H9 (cell line): ENCODE data around the gene GASK1B. TPM values are rescaled to one million over a fixed set of nuclear protein-coding genes. Genes with fewer than 3 reads are reported as not detected.

ENCODE experiments used
- DNase-seq: peaks from one replicate; pipeline ENCODE4 v3.0.0-alpha.2; 2017
- H2AFZ ChIP-seq: one replicate; pipeline ENCODE4 v1.6.1; 2013; ENCODE audit warnings: mild to moderate bottlenecking, low read length, control low read depth, moderate library complexity
- H2AK5ac ChIP-seq: 2 replicates; pipeline ENCODE4 v1.6.1; 2013; ENCODE audit warnings: low read length, control low read depth, mixed read lengths; ENCODE audit not compliant: insufficient read length
- H2BK120ac ChIP-seq: one replicate; pipeline ENCODE4 v1.6.1; 2013; ENCODE audit warnings: low read depth, mild to moderate bottlenecking, low read length, control low read depth, inconsistent platforms; ENCODE audit not compliant: poor library complexity, severe bottlenecking
- H2BK12ac ChIP-seq: 2 replicates; pipeline ENCODE4 v1.6.1; 2013; ENCODE audit warnings: low read length, control low read depth, mixed read lengths, low read depth; ENCODE audit not compliant: insufficient read length
- H2BK15ac ChIP-seq: 2 replicates; pipeline ENCODE4 v1.6.1; 2013; ENCODE audit warnings: low read depth, low read length, control low read depth
- H2BK20ac ChIP-seq: one replicate; pipeline ENCODE4 v1.6.1; 2013; ENCODE audit warnings: low read depth, mild to moderate bottlenecking, low read length, control low read depth, inconsistent platforms; ENCODE audit not compliant: poor library complexity, severe bottlenecking
- H2BK5ac ChIP-seq: 2 replicates; pipeline ENCODE4 v1.6.1; 2013; ENCODE audit warnings: low read length, control low read depth, mixed read lengths; ENCODE audit not compliant: insufficient read length
- H3K14ac ChIP-seq: 2 replicates; pipeline ENCODE4 v1.6.1; 2013; ENCODE audit warnings: low read length, control low read depth; ENCODE audit not compliant: insufficient read depth
- H3K18ac ChIP-seq: 2 replicates; pipeline ENCODE4 v1.6.1; 2013; ENCODE audit warnings: low read depth, mild to moderate bottlenecking, mixed read lengths, low read length, control low read depth; ENCODE audit not compliant: insufficient read length
- H3K23ac ChIP-seq: 2 replicates; pipeline ENCODE4 v1.6.1; 2013; ENCODE audit warnings: low read length, control low read depth, mixed read lengths, low read depth; ENCODE audit not compliant: insufficient read length
- H3K23me2 ChIP-seq: 2 replicates; pipeline ENCODE4 v1.6.1; 2013; ENCODE audit warnings: low read depth, mild to moderate bottlenecking, mixed read lengths, low read length, control low read depth; ENCODE audit not compliant: insufficient read length, poor library complexity, severe bottlenecking
- H3K27ac ChIP-seq: 2 replicates; pipeline ENCODE4 v1.5.1; 2013; ENCODE audit warnings: low read length, control low read depth, mixed read lengths, low read depth; ENCODE audit not compliant: insufficient read length
- H3K27me3 ChIP-seq: 2 replicates; pipeline ENCODE4 v1.6.1; 2013; ENCODE audit warnings: low read length, control low read depth, inconsistent platforms; ENCODE audit not compliant: insufficient read depth
- H3K4ac ChIP-seq: 2 replicates; pipeline ENCODE4 v1.6.1; 2013; ENCODE audit warnings: low read depth, mild to moderate bottlenecking, control low read depth, inconsistent platforms, low read length, moderate library complexity
- H3K4me1 ChIP-seq: 2 replicates; pipeline ENCODE4 v1.6.1; 2013; ENCODE audit warnings: low read length, control low read depth, inconsistent platforms; ENCODE audit not compliant: insufficient read depth
- H3K4me2 ChIP-seq: 2 replicates; pipeline ENCODE4 v1.6.1; 2013; ENCODE audit warnings: low read length, control low read depth, mixed read lengths; ENCODE audit not compliant: insufficient read length, insufficient read depth
- H3K56ac ChIP-seq: 2 replicates; pipeline ENCODE4 v1.6.1; 2013; ENCODE audit warnings: low read depth, mild to moderate bottlenecking, mixed read lengths, low read length, control low read depth; ENCODE audit not compliant: insufficient read length
- H3K79me1 ChIP-seq: 2 replicates; pipeline ENCODE4 v1.6.1; 2013; ENCODE audit warnings: low read depth, mild to moderate bottlenecking, moderate library complexity, low read length, control low read depth, inconsistent platforms; ENCODE audit not compliant: insufficient read depth, poor library complexity, severe bottlenecking
- H3K79me2 ChIP-seq: 2 replicates; pipeline ENCODE4 v1.6.1; 2013; ENCODE audit warnings: low read length, control low read depth, inconsistent platforms; ENCODE audit not compliant: insufficient read depth
- H3K9ac ChIP-seq: 2 replicates; pipeline ENCODE4 v1.6.1; 2013; ENCODE audit warnings: low read length, control low read depth, mixed read lengths; ENCODE audit not compliant: insufficient read length; ENCODE audit errors: extremely low read depth
- H3K9me3 ChIP-seq: one replicate; pipeline ENCODE4 v1.6.1; 2013; ENCODE audit warnings: low read depth, low read length, inconsistent platforms; ENCODE audit not compliant: control insufficient read depth
- H3T11ph ChIP-seq: one replicate; pipeline ENCODE4 v1.6.1; 2013; ENCODE audit warnings: mild to moderate bottlenecking, low read length, control low read depth, inconsistent platforms
- H4K20me1 ChIP-seq: one replicate; pipeline ENCODE4 v1.6.1; 2013; ENCODE audit not compliant: control insufficient read depth, insufficient read length, insufficient read depth
- H4K5ac ChIP-seq: 2 replicates; pipeline ENCODE4 v1.6.1; 2013; ENCODE audit warnings: low read depth, mild to moderate bottlenecking, mixed read lengths, low read length, control low read depth; ENCODE audit not compliant: insufficient read length
- H4K8ac ChIP-seq: replicated peaks from 2 replicates; pipeline ENCODE4 v1.6.1; 2013; ENCODE audit warnings: low read length, control low read depth, mixed read lengths, low read depth; ENCODE audit not compliant: insufficient read length
- H4K91ac ChIP-seq: 2 replicates; pipeline ENCODE4 v1.6.1; 2013; ENCODE audit warnings: low read depth, mild to moderate bottlenecking, moderate library complexity, mixed read lengths, low read length, control low read depth; ENCODE audit not compliant: insufficient read length
- H3K27ac Mint-ChIP-seq, 3 experiments: 2 replicates in 2 of 3; 3 replicates in 1 of 3; pipeline ENCODE4 v1.8.0; 2020 to 2021; ENCODE audit warnings: mixed read lengths in 3 of 3, mild to moderate bottlenecking in 1 of 3, moderate library complexity in 1 of 3
- H3K27me3 Mint-ChIP-seq: 2 replicates; pipeline ENCODE4 v1.8.0; 2021; ENCODE audit warnings: low read depth, mild to moderate bottlenecking, moderate library complexity, mixed read lengths
- H3K36me3 Mint-ChIP-seq, 3 experiments: 2 replicates in 2 of 3; 3 replicates in 1 of 3; pipeline ENCODE4 v1.8.0; 2020 to 2021; ENCODE audit warnings: low read depth in 3 of 3, mixed read lengths in 3 of 3; ENCODE audit not compliant: insufficient read depth in 1 of 3
- H3K4me1 Mint-ChIP-seq, 2 experiments: 2 replicates each; pipeline ENCODE4 v1.8.0; 2020; ENCODE audit warnings: mixed read lengths in 2 of 2
- H3K4me3 Mint-ChIP-seq, 2 experiments: 2 replicates in 1 of 2; 3 replicates in 1 of 2; pipeline ENCODE4 v1.8.0; 2020 to 2021; ENCODE audit warnings: mild to moderate bottlenecking in 2 of 2, mixed read lengths in 2 of 2, moderate library complexity in 1 of 2
- H3K9me3 Mint-ChIP-seq, 2 experiments: 2 replicates in 1 of 2; 3 replicates in 1 of 2; pipeline ENCODE4 v1.8.0; 2020; ENCODE audit warnings: mild to moderate bottlenecking in 2 of 2, mixed read lengths in 2 of 2, moderate library complexity in 1 of 2
- CTCF ChIP-seq: fragments of 200-600 bp; sonication (generic); conservative IDR thresholded peaks from 3 replicates; pipeline ENCODE4 v1.8.0; 2021; ENCODE audit warnings: antibody characterized with exemption, mild to moderate bottlenecking
- WGBS: extraction: QIAGEN DNeasy Blood & Tissue Kit; methylation state at CpG from one replicate; pipeline ENCODE4 v1.1.7; 2013; ENCODE audit warnings: missing lambda C conversion rate, low lambda C conversion rate, mixed read lengths; ENCODE audit not compliant: insufficient read length; ENCODE audit errors: extremely low coverage; 5-methylcytosine and 5-hydroxymethylcytosine counted together
- total RNA-seq: library from RNA; stranded (reverse); gene quantifications from 2 replicates; pipeline ENCODE4 v1.2.1, GENCODE V29; 2021

Gene GASK1B
- total RNA-seq, 1 experiment from 2014 or later: not detected

GRCh38 chr4:158139086-158139485 lies 33.7 kb downstream of the GASK1B start:
- no peaks in the 10 kb centered on the region for H4K20me1 ChIP-seq
- H3K79me1 ChIP-seq: no peaks in the 10 kb centered on the region
- H3K14ac ChIP-seq: no peak overlapping the region
- no peak overlapping the region for H3K9ac ChIP-seq
- H3K27ac ChIP-seq: no peak overlapping the region
- H3K9me3 ChIP-seq: no peaks in the 10 kb centered on the region
- no peak overlapping the region for H2BK120ac ChIP-seq
- H2BK15ac ChIP-seq: no peak overlapping the region
- no peak overlapping the region for H4K91ac ChIP-seq
- TF ChIP-seq CTCF: no peak
- no peak overlapping the region for H3K4me3 Mint-ChIP-seq
- no peak overlapping the region for H2AFZ ChIP-seq
- no peak overlapping the region for H3K27ac Mint-ChIP-seq
- H3K27me3 Mint-ChIP-seq: no peaks in the 10 kb centered on the region
- H3T11ph ChIP-seq: no peak overlapping the region
- H4K8ac ChIP-seq: no peak overlapping the region
- H3K4me1 ChIP-seq: no peaks in the 10 kb centered on the region
- H3K4me2 ChIP-seq: no peak overlapping the region
- no peak overlapping the region for H4K5ac ChIP-seq
- H3K4me1 Mint-ChIP-seq: no peaks in the 10 kb centered on the region
- H3K56ac ChIP-seq: no peak overlapping the region
- H3K18ac ChIP-seq: no peak overlapping the region
- H2AK5ac ChIP-seq: no peak overlapping the region
- no peak overlapping the region for H3K23ac ChIP-seq
- DNase-seq: no peak
- H3K23me2 ChIP-seq: no peaks in the 10 kb centered on the region
- no peaks in the 10 kb centered on the region for H3K79me2 ChIP-seq
- no peak overlapping the region for H3K4ac ChIP-seq
- H2BK5ac ChIP-seq: no peak overlapping the region
- H3K27me3 ChIP-seq: no peaks in the 10 kb centered on the region
- no peaks in the 10 kb centered on the region for H3K36me3 Mint-ChIP-seq
- H2BK20ac ChIP-seq: no peak overlapping the region
- H2BK12ac ChIP-seq: no peak overlapping the region
- no peaks in the 10 kb centered on the region for H3K9me3 Mint-ChIP-seq
- no CpG with 5 or more reads among the region's 5 CpGs for WGBS
